ENCODE measurements around the gene SCAMP1. TPM values are rescaled to one million over a fixed set of nuclear protein-coding genes. Genes with fewer than 3 reads are reported as not detected.

Gene SCAMP1
- total RNA-seq, 1 donor from 2014 or later = 45.0 TPM

- Mint-ChIP-seq H3K27me3 (ENCODE audit: unreplicated experiment) (no peaks in the 10 kb centered on the region), H3K4me3 (ENCODE audit: unreplicated experiment) (no peak overlapping the region), H3K36me3 (ENCODE audit: unreplicated experiment) (no peaks in the 10 kb centered on the region), H3K4me1 (ENCODE audit: unreplicated experiment) (no peaks in the 10 kb centered on the region), H3K27ac (ENCODE audit: unreplicated experiment) (no peak overlapping the region), H3K9me3 (ENCODE audit: unreplicated experiment) (no peaks in the 10 kb centered on the region)
- no peak for TF ChIP-seq CTCF (IDR thresholded peaks at IDR 0.05)
- DNase-seq (ENCODE audit: extremely low spot score, unreplicated experiment) = no peak
Observed at GRCh38 chr5:78369680-78370079, 9.3 kb downstream of the SCAMP1 start.

- no peak for DNase-seq (ENCODE audit: extremely low spot score, unreplicated experiment)
- Mint-ChIP-seq H3K27ac (ENCODE audit: unreplicated experiment) (no peak overlapping the region), H3K36me3 (ENCODE audit: unreplicated experiment) (peaks cover 4% of the 10 kb centered on the region), H3K9me3 (ENCODE audit: unreplicated experiment) (no peaks in the 10 kb centered on the region), H3K27me3 (ENCODE audit: unreplicated experiment) (no peaks in the 10 kb centered on the region), H3K4me3 (ENCODE audit: unreplicated experiment) (no peak overlapping the region), H3K4me1 (ENCODE audit: unreplicated experiment) (peaks cover 5% of the 10 kb centered on the region)
- TF ChIP-seq CTCF (IDR thresholded peaks at IDR 0.05) = no peak
Observed at GRCh38 chr5:78373231-78373630, 12.8 kb downstream of the SCAMP1 start.

GRCh38 chr5:78376315-78376714 lies 15.9 kb downstream of the SCAMP1 start:
- no peak for TF ChIP-seq CTCF (IDR thresholded peaks at IDR 0.05)
- Mint-ChIP-seq H3K27me3 (ENCODE audit: unreplicated experiment) (no peaks in the 10 kb centered on the region), H3K9me3 (ENCODE audit: unreplicated experiment) (no peaks in the 10 kb centered on the region), H3K27ac (ENCODE audit: unreplicated experiment) (no peak overlapping the region), H3K4me1 (ENCODE audit: unreplicated experiment) (peaks cover 5% of the 10 kb centered on the region), H3K36me3 (ENCODE audit: unreplicated experiment) (peaks cover 8% of the 10 kb centered on the region), H3K4me3 (ENCODE audit: unreplicated experiment) (no peak overlapping the region)
- no peak for DNase-seq (ENCODE audit: extremely low spot score, unreplicated experiment)

GRCh38 chr5:78377056-78377717 lies 16.8 kb downstream of the SCAMP1 start:
- Mint-ChIP-seq H3K9me3 (ENCODE audit: unreplicated experiment) (no peaks in the 10 kb centered on the region), H3K36me3 (ENCODE audit: unreplicated experiment) (peaks cover 8% of the 10 kb centered on the region), H3K4me3 (ENCODE audit: unreplicated experiment) (no peak overlapping the region), H3K27ac (ENCODE audit: unreplicated experiment) (no peak overlapping the region), H3K4me1 (ENCODE audit: unreplicated experiment) (peaks cover 5% of the 10 kb centered on the region), H3K27me3 (ENCODE audit: unreplicated experiment) (no peaks in the 10 kb centered on the region)
- TF ChIP-seq CTCF (IDR thresholded peaks at IDR 0.05) = no peak
- no peak for DNase-seq (ENCODE audit: extremely low spot score, unreplicated experiment)

GRCh38 chr5:78377718-78378105 lies 17.3 kb downstream of the SCAMP1 start:
- DNase-seq (ENCODE audit: extremely low spot score, unreplicated experiment) = no peak

More at GRCh38 chr5:78377718-78378105, 17.3 kb downstream of the SCAMP1 start:
- no peak overlapping the region for H3K27ac Mint-ChIP-seq (ENCODE audit: unreplicated experiment)
- no peak for TF ChIP-seq CTCF (IDR thresholded peaks at IDR 0.05)
- H3K4me3 Mint-ChIP-seq (ENCODE audit: unreplicated experiment) = no peak overlapping the region
- no peaks in the 10 kb centered on the region for H3K9me3 Mint-ChIP-seq (ENCODE audit: unreplicated experiment)
- peaks cover 5% of the 10 kb centered on the region for H3K4me1 Mint-ChIP-seq (ENCODE audit: unreplicated experiment)
- H3K27me3 Mint-ChIP-seq (ENCODE audit: unreplicated experiment) = no peaks in the 10 kb centered on the region
- H3K36me3 Mint-ChIP-seq (ENCODE audit: unreplicated experiment) = peaks cover 8% of the 10 kb centered on the region
